ENCODE measurements around the gene PCYOX1L.

Gene PCYOX1L, protein sequence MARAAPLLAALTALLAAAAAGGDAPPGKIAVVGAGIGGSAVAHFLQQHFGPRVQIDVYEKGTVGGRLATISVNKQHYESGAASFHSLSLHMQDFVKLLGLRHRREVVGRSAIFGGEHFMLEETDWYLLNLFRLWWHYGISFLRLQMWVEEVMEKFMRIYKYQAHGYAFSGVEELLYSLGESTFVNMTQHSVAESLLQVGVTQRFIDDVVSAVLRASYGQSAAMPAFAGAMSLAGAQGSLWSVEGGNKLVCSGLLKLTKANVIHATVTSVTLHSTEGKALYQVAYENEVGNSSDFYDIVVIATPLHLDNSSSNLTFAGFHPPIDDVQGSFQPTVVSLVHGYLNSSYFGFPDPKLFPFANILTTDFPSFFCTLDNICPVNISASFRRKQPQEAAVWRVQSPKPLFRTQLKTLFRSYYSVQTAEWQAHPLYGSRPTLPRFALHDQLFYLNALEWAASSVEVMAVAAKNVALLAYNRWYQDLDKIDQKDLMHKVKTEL

DNA sequence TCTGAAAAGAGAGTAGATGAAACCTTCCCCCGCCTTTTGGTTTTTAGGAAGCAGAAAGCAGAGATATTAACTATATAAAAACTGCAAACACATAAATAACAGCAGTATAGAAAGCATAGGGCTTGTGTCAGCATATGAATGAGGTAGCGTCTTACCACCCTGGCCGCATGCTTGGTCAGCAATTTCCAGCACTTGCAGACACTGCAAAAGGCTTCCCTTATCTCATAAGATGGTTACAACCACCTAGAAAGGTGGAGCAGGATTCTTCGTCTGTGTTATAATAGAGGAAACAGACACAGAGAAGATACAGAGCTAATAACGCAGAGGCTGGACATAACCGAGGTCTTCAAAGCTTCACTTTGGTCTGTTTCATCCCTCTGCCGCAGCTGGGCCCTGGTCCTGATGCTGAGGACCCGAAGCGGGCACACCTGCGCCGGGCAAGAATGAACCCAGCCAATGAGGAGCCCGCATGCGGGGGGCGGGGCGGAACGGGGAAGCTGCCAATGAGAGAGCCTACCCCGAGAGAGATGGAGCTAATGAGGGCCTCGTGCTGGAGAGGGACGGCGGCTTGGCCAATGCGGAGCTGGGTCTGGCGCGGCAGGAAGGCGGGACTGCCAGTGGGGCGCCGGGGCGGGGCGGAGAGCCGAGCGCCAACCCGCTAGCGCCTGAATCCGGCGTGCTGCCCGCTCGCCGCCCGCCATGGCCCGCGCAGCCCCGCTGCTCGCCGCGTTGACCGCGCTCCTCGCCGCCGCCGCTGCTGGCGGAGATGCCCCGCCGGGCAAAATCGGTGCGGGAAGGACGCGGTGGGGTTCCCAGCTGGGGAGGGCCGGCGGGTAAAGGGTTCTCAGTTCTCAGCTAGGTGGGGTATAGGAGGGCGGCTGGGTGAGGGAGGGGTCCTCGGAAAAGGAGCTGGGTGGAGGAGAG is at the start of gene PCYOX1L:
TSS of gene PCYOX1L (plus strand) at position 677 of the 924 bp plus-strand sequence. CDS start at position 700, 23 bp downstream.
- DNase-seq (ENCODE audit: low spot score) = peak; percentile 97

DNA sequence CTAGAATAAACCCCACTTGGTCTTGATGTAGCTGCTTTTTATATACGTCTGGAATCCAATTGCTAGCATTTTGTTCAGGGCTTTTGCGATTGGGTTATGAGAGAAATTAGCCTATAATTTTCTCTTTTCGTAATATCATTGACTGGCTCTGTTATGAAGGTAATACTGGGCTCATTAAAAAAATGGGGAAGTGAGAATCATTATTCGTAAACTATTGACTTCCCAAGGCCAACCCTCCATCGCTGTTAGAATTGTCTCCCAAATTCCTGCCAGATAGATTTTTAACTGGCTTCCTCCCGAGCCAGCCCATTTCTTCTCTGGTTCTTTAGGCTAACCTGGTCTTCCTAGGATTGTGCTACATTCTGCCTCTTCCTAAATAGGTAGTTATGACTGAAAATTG is 48.5 kb upstream of the PCYOX1L start:
- no peak for DNase-seq (ENCODE audit: low spot score)

DNA sequence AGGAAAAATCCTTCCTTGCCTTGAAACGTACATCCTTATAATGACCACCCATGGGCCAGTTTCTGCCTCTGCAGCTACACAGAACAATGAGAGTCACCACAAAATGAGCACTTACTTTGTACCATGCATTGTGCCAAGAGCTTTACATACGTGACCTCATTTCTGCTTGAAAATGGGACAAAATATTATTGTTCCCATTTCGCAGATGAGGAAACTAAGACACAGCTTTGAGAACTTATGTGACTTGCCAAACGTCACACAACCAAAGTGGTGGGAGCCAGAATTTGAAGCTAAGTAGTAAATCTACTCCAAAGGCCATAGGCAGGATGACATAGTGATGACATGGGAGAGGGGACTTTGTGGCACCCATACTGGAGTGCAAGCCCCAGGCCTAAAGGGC is 47.4 kb upstream of the PCYOX1L start:
- no peak for DNase-seq (ENCODE audit: low spot score)

DNA sequence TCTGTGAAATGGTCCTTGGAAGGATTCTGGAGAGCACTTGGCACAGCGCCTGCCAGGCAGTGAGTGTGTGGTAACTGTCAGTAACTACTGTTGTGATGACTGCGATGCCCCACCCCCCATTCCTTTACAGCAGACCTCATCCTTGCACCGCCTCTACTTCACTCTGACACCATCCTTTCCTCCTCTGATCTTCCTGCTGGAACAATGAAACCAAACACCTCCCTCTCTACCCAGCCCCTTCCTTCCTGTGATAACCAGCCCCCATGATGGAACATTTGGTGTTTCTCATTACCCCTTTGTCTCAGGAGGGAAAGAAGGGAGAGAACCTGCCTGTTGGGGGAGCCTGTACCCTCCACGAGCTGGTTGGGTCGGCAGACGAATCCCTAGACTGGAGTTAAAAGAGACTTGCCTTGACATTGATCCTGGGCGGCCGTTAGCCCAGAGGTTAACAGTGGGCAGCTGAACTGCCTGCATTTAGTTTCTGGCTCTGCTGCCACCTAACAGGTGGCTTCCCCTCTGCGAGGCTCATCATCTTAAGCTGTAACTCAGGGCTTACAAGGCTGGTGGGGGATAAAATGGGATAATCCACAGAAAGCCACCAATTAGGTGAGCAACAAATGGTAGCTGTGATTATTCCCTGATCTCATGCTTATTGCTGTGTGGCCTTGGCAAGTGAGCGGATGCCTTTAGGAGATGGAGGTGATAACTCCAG is 46.7 kb upstream of the PCYOX1L start:
- peak; percentile 77 for DNase-seq (ENCODE audit: low spot score)

DNA sequence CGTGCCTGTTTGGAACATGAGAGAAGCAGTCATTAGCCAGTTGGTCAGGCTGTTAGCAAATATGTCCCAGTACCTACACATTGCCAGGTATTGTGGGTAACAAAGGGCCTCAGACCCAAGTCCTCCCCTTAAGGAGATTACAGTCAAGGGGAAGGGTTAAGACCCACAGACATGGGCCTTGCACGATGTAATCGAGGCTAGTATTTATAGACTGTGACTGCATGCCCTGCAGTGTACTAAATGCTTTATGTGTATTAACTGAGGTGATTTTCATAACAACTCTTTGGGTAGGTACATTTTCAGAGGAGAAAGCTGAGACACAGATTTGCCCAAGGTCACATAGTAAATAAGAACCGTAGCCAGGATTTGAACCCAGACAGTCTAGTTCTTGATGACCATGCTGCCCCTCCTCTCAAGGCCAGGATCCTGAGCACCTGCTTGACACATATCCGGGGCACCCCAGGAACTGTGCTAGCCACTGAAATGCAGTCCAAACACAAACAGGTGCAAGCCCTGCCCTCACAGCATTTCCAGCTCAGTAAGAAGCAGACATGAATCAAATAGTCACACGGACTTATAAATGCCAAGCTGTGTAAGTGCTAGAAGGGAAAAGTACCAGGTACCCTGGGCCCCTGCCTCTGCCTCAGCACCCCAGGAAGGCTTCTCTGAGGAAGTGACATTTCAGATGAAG is 44.5 kb upstream of the PCYOX1L start:
- DNase-seq (ENCODE audit: low spot score) = no peak

DNA sequence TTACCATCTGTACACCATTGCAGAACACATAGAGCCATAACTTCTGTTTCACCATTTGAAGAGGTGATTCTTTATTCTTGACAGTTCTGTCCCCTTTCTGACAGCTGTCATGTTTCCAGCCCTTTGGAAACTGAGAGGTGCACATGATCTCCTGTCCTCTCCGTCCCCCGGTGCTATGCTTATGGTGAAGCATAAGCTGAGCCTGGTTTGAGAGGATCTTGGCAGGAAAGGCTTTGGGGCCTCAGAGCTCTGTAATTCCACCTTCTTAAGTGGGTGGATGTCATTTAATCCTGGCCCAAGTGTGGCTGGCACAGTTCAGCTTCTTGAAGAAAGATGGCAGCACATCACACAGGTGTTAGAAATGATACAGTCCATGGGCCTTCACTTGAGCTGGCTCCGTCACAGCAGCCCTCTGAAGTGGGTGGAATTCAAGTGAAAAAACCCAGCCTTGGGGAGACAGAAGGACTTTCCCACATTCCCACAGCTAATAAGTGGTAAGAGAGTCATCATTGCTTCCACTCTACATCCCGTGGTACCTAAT is 43.2 kb upstream of the PCYOX1L start:
- DNase-seq (ENCODE audit: low spot score) = no peak

DNA sequence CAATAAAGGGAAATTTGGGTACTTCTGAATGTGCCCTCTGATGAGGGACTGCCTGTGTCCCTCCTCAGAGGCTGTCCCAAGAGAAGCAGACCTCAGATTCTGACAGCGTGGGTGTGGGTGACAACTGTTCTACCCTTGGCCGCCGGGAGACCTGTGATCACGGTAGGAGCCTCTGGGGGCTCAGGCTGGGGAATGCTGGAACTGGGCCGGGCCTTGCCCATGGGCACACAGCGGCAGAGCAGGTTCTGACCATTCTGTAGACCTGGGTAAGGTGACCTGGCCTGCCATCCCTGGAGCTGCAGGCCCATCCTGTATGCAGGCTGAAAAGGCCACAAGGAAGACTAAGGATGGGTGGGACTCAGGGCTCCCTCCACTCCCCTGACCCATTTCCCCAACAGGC is 42.1 kb upstream of the PCYOX1L start:
- no peak for DNase-seq (ENCODE audit: low spot score)

DNA sequence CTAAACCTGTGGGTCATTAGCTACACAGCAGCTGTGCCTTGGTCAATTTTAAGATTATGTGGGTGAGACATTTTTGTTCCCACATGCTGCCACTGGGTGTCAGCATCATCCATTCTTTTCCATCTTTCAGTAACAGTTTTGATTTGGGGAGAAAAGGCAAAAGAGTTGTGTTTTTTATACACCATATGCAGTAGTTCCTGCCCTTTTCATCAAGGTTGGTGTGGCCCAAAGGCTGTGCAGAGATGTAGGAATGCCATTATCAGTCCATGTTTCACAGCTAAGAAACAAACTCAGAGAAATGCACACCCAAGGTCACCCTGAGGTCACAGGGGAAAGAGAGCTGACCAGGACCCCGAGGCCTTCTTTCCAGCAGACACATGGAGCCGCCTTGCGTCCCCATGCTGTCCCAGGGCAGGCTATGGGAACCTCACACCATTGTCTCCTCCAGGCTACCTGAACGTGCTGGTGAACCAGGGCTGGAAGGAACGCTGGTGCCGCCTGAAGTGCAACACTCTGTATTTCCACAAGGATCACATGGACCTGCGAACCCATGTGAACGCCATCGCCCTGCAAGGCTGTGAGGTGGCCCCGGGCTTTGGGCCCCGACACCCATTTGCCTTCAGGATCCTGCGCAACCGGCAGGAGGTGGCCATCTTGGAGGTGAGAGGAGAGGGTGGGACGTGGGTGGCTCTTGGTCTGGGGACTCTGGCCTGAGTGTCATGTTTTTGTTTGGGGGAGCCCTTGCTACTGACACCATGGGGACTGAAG is 40.4 kb upstream of the PCYOX1L start:
- DNase-seq (ENCODE audit: low spot score) = peak; percentile 60

DNA sequence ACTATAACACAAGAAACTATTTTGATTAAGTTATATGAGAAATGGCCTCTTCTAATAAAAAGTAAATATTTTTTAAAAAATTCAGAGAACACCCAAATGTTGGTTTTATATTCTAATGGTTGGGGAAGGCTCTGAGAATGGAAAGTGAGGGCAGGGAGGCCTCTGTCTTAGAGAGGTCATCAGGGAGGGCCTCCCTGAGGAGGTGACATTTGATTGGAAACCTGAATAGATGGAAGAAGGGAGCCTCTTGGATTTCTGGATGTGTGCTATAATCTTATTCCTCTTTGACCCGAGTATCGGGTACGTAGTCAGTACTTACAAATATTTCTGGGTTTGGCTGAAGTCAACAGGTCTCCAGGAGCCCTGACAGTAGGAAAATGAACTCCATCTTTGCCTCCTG is 38.7 kb upstream of the PCYOX1L start:
- no peak for DNase-seq (ENCODE audit: low spot score)

DNA sequence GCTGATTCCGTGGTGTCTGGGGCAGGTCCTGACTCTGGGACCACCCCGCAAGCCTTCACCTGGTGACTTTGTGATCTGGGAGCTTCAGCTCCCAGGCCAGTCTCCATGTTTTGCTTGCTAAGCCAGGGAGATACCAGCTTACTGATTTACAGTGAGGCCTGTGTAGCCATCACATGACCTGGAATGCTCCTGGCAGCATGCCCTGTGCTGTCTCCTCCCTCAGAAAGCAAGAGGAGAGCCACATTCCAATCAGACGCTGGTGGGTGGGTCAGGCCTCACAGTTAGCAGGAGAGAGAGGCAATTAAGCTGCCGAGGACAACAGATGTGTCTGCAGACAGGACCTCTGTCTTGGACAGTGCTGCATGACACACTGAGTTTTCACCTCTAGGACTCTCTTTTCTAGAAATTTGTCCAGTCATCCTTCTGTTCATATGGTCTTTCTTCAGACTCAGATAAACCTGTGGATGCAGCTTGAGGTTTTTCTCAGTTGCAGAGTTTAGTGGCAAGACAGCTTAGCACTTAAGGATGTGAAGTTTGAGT is 37.0 kb upstream of the PCYOX1L start:
- peak; percentile 68 for DNase-seq (ENCODE audit: low spot score)

DNA sequence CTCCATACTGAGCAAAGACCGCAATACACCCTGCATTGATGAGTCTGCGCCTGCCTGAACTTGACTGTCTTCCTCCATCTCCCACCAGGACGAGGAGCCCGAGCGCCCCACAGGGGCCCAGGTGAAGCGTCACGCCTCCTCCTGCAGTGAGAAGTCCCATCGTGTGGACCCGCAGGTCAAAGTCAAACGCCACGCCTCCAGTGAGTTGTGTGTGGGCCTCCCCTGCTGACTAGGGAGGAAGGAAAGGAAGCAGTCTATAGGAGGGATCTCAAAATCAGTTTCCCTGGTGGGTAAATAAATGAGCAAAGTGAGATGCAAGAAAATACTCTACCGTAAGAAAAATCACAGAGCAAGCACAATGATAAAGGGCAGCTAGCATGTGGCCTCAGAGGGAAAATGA is 35.3 kb upstream of the PCYOX1L start:
- DNase-seq (ENCODE audit: low spot score) = no peak

DNA sequence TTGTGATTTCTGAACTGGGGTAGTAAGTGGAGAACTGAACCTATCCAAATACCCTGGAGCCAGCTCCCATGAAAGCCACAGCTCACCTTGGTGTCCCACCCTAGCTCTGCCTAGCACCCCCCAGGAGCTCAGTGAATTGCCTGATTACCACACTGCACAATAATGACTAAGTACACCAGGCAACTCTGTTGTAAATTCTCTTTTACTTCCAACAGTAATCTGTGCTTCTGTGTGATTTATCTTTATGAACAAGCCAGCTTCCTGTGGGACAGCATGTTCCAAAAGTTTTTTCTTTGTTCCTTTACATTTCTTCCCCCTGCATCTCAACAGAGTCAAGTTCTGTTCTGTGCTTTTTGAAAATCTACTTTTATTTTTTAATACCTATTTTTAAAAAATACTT is 34.6 kb upstream of the PCYOX1L start:
- no peak for DNase-seq (ENCODE audit: low spot score)

DNA sequence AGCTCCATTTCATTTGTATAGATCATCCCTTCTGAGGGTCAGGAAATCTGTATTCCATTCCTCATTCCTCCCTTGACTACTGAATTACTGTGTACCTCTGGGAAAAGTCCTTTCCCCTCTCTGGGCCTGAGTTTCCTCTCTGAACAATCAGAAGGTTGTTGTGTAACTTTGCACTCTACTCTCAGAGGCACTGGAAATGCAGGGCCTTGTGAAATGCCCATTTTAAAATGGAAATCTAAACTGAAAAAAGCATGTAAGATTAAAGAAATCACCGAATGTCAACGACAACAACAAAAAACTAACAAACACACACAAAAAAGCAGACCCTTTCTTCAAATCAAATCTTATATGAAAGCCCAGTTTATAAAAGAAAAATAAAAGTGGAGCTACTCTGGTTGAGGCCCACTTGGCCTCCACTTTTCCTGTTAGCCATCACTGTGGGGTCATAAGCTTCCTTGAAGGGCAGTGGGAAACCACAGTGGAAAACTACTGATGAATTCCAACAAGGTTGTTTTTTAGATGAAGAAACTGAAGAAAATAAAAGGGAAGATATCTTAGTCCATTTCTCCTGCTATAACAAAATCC is 34.1 kb upstream of the PCYOX1L start:
- DNase-seq (ENCODE audit: low spot score) = no peak

DNA sequence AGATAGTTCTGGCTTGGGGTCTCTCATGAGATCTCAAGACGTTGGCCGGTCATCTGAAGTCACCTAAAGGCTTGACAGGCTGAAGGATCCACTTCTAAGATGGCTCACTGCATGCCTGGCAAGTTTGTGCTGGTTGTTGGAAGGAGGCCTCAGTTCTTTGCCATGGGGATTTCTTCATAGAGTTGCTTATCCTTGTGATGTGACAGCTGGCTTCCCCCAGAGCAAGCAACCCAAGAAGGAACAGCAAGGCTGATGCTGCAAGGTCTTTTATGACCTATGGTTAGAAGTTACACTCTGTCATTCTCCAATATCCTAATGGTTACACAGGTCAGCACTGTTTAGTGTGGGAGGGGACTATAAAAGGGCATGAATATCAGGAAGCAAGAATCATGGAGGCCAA is 33.2 kb upstream of the PCYOX1L start:
- DNase-seq (ENCODE audit: low spot score) = no peak

DNA sequence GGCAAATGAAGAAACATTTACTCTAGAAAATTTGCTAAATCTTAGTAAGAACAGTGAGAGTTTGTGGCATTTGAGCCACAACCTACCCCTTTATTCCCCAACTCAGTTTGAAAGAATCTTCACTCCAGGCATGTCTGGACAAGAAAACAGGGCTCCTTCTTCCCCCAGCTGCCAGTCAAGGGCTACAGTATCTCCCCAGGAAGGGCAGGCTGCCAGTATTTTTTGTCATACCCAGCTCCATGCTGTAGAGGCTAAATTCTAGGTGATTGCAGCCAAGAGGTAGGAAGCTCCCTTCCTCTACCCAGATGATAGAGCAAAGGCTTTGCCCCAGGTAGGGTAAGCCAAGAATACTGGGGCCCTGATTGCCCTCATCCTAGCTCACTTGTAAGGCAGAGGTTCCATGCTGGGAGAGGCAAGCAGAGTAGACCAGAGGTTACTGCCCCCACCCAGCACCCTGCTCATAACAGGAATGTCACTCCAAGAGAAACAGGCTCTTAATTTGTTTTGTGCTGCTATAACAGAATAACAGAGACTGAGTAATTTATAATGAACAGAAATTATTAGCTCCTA is 32.6 kb upstream of the PCYOX1L start:
- no peak for DNase-seq (ENCODE audit: low spot score)

DNA sequence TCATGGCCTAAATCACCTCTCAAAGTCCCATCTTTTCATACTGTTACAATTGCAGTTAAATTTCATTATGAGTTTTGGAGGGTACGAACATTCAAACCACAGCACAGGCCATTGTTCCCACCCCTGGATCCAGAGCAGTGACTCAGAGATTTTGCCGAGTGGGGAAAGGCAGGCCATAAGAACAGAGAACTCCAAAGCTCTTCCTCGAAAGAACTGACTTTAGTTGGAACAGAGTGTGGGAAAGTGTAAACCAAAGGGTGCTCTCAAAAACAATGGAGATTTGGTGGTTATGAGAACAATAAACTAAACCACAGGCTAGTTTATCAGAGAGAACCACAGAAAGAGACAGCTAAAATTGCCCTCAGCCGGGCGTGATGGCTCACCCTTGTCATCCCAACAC is 32.0 kb upstream of the PCYOX1L start:
- no peak for DNase-seq (ENCODE audit: low spot score)

DNA sequence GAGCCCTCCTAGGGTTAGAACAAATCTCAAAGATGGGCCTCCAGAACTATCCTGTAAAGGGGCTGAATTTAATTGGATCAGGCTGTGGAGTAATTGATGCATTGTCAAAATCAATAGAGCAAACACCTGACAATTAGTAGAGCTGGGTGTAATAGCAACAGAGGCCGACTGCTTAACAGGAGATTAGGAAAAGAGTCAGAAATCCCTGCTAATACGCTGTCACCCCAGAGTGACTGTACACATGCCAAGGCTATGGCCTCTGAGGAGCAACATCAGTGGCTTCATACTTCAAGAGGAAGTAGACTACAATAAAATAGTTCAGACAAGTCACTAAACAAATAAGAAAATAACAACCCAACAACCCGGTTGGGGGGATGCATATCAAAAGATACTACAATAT is 31.2 kb upstream of the PCYOX1L start:
- peak; percentile 60 for DNase-seq (ENCODE audit: low spot score)

DNA sequence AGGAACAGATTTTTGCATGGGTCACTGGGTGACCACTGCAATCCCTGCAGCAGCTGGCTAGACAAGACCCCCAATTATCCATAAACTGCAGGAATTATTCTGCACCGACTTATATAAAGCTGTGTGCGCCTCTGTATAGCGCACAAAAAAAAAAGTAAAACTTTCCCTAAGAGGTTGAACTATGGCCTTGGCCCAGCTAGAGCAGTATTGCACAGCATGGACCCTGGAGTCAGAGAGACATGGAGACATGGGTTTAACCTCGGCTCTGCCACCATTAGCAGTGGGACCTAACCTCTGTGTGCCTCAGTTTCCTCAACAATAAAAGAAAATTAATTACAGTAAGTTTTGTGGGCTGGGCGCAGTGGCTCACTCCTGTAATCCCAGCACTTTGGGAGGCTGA is 29.7 kb upstream of the PCYOX1L start:
- no peak for DNase-seq (ENCODE audit: low spot score)

DNA sequence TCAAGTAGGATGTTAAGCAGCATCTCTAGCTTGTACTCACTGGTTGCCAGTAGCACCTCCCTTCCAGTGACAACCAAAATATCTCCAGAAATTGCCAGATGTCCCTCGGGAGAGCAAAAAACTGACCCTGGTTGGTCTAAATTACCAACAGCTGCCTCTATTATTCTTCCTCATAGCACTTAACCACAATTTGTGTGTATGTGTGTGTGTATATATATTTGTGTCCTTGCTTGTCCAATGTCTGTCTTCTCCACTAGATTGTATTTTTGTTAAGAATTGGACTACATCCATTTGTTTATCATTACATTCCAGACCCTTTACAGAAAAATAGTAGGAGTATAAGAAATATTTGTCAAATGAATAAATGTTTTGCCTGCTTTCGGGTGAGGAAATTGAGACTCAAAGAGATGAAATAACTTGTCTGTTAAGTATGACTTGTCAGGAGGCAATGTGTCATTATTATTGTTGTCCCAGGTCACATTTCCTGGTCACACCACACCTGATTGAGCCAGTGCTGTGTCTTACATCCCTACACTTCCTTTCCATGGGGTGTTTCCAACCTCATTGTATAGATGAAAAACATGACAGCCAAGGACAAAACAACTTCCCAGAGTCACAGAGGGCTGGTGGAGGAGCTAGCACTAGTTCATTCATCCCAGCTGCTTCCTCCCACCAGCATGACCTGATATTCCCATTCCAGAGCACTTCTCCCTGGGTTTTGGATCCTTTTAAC is 24.0 kb upstream of the PCYOX1L start:
- no peak for DNase-seq (ENCODE audit: low spot score)

All from D341Med (cell line).